COR-L47 (cell line): Measurements from ENCODE around the gene CDH18.

ENCODE experiments used
- DNase-seq: peaks from one replicate; lab custom pipeline; 2025; lab: John Stamatoyannopoulos, UW

The CDH18 gene, protein sequence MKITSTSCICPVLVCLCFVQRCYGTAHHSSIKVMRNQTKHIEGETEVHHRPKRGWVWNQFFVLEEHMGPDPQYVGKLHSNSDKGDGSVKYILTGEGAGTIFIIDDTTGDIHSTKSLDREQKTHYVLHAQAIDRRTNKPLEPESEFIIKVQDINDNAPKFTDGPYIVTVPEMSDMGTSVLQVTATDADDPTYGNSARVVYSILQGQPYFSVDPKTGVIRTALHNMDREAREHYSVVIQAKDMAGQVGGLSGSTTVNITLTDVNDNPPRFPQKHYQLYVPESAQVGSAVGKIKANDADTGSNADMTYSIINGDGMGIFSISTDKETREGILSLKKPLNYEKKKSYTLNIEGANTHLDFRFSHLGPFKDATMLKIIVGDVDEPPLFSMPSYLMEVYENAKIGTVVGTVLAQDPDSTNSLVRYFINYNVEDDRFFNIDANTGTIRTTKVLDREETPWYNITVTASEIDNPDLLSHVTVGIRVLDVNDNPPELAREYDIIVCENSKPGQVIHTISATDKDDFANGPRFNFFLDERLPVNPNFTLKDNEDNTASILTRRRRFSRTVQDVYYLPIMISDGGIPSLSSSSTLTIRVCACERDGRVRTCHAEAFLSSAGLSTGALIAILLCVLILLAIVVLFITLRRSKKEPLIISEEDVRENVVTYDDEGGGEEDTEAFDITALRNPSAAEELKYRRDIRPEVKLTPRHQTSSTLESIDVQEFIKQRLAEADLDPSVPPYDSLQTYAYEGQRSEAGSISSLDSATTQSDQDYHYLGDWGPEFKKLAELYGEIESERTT

DNA sequence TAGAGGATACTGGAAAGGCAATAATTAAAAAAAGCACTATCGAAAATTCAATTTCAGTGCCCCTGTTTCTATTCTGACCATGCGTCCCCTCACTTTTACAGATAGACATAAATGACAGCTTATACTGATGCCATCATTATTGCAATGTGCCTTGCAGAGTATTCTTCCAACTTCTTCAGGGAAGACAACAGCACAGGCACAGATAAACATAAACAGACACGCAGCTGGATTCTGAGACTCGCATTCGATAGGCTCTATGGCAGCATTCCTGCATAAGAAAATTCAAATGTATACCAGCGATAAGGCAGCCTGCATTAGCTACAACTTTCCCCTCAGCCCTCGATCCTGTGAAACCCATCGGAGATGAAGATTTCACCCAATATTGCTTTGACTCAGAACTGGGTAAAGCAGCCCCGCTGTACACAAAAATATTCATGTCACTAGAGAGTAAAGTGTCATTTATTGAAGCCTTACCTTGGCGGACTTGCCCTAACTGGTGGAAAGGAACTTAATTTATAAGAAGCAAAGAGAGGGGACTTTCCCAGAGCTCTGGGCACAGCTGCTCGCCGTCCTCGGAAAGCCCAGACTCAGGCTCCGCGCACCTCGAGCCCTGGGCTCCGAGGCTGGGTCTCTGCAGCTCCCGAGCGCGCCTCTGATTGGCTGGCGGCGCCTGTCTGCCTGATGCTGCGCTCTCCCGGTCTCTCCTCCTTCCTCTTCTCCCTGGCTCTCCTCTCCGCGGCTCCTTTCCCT lies at the start of gene CDH18:
Gene CDH18, minus strand, starts transcription at position 589 of the 750 bp plus-strand sequence. CDS start 149,214 bp downstream, outside the sequence.
- DNase-seq = peak; percentile 58

DNA sequence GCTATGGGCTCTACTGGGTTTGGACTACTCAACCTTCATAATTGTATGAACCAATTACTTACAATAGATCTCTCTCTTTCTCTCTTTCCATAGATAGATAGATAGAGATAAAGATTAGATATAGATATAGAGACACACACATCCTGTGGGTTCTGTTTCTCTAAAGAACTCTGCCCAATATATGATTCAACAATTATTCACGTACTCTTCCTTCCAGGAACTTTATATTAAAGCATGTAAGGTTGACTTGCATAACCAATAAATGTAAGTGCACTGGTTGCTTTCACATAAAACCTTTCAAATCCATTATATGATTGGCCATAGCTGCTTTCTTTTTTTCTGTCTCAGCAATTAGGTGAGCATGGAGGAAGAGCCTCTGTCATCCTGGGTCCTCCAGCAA lies 46.7 kb upstream of the CDH18 start:
- no peak for DNase-seq

DNA sequence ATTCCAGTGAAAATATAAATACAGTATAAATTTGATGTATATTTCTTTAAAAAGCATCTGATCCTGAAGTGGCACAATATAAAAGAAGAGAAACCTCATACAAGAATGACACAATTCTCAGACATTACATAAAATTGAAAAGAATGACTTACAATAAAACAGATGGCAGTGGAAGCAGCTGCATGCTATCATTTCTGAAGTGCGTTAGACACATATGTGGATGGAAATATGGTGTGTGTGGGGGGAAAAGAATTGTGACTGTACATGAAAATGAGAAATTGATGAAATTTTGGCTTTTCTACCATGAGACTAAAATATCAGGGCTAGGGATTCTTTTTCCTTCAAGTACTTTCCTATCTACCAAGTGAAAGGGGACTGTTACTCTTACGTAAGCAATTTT lies 45.9 kb upstream of the CDH18 start:
- no peak for DNase-seq

DNA sequence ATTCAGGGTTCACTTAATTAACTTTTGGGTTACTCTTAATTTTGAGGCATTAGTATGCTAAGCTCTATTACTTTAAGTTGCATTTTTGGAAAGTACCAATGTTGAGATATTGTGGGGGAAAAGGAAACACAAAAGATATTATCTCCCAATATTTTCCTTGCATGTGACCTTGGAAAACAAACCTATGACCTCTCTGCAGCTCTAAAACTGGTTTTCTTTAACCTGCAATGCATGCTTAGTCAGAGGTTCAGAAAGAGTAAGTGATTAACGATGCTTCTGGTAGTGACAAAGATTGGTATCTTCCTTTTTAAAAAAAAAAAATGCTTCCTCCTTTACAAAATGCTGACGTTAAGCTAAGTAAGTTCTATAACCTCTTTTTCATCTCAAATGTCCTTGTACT lies 44.9 kb upstream of the CDH18 start:
- DNase-seq = no peak

DNA sequence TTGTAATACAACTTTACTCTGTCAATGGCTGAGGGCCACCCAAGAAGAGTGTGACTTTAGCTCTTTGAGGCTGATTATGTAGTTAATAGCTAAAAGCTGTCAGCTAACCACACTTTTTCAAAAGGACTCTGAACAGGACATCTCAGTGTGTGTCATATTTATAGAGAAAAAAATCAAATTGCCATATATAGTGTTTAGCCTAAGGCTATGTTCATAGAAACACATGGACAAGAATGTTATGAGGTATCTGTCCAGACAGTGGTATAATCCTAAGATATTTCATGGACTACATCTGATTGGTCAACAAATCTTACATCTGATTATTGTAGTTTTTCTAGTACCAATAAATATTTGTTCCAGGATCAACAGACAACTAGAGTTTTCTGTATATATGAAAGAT lies 42.1 kb upstream of the CDH18 start:
- DNase-seq = no peak

DNA sequence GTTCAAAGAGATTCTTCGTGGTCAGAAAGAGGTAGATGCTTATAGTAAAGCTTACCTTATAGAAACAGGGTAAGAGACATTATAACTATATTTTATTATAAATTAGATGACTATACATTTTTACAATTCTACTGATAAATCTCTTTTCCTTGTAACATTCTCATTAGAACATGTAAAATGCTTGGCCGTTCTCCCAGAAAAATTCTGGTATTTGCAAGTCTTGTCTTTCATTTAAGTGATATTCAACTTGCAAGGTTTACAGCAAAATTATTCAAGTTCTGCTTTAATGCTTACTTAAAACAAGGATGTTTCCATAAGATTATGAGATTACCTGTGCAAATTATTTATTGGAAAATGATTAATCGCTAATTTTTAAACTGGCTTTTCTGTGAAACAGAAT lies 41.3 kb upstream of the CDH18 start:
- DNase-seq = no peak

DNA sequence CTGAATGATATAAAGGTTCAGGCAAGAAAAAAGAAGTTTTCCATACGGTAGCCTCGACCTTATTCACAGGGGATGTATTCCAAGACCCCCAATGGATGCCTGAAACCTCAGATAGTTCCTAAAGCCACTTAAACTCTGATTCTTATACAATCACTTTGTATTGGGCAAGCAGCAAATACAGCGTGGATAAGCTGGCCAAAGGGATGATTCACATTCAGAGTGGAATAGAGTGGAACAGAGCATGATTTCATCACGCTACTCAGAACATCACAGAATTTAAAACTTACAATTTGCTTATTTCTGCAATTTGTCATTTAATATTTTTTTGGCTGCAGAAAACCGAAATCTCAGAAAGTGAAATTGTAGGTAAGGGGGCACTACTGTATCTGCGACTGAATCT lies 40.5 kb upstream of the CDH18 start:
- no peak for DNase-seq

DNA sequence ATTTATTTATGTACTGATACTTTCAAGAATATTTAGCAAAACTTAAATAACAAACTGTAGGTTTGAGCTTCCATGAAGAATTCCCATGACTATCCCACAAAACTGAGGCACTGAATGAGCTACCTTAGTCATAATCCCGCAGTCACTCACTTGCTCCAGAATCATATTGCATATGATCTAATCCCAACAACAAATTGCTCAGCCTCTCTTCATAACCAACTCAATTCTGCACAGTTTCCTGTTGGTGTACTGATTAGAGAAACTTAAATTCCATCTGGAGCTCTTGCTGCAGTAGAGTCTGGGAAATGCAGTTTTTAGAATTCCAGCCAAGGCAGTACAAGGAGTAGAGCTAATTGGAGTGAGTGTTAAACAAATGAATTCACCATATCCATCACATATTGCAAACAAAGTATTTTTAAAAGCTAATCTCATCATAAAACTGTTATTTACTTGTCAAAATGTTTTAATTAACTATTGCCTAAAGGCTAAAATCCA lies 35.7 kb upstream of the CDH18 start:
- DNase-seq = no peak

DNA sequence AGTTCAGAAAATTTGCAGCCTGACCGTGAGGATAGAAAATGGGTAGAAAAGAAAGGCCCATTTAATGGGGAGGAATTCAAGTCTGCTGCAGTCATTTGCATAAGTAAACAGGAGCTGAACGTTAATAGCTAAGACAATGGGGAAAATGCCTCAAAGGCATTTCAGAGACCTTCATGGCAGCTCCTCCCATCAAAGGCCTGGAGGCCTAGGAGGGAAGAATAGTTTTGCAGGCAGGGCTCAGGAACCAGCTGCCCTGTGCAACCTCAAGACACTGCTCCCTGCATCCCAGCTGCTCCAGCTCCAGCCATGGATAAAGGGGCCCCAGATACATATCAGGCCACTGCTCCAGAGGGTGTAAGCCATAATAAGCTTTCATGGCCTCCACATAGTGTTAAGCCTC lies 32.2 kb upstream of the CDH18 start:
- no peak for DNase-seq

DNA sequence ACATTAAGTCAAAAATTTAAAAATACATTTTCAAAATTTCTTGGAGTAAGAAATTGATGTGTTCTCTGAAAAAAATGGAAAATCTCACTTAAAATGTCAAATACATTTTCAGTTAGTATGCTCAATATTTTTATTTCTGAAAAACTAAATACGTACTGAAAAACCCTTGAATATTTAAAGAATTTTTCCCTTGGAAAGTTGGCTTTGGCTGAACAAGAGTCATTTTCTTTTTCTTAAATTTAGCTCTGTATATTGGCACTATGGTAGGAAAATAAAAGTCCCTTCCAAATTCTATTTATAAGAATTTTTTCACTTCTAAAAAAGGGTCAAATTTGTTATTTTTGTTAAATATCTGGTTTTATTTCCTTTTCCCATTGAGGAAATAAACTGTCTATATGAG lies 29.0 kb upstream of the CDH18 start:
- DNase-seq = no peak

DNA sequence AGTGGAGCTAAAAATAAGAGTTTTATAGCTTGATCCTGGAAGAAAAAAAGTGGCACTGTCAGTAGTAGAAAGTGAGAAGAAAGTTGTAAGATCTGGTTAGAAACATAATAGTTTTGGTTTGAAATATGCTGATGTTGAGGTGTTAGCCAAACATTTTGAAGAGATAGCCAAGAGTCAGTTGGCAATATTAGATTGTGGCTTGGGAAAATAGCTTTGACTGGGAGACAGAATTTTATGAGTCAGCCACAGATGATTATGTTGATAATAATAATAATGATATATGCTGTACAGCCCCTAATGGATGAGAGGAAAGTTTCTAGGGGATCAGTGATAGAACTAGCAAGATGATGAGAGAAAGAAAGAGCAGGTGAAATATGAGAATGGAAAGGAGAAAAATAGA lies 12.4 kb upstream of the CDH18 start:
- no peak for DNase-seq

DNA sequence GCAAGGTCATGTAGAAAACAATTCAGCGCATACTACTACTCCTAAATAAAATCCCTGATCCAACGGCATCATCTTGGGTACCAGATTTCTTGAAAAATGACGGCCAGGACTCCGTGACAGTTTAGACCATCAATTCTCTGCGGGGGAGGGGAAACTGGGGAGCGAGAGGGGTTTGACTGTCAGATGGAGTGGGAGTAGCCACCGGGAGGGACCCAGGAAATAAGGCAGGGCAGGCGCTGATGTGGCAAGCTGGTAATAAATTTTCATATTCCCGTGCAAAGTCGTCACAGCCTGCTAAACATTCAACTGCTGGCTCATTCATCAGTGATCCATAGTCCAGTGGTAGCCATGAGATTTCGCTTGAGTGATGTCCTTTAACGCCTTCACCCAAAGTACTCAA lies 457 bp upstream of the CDH18 start:
- DNase-seq = no peak

DNA sequence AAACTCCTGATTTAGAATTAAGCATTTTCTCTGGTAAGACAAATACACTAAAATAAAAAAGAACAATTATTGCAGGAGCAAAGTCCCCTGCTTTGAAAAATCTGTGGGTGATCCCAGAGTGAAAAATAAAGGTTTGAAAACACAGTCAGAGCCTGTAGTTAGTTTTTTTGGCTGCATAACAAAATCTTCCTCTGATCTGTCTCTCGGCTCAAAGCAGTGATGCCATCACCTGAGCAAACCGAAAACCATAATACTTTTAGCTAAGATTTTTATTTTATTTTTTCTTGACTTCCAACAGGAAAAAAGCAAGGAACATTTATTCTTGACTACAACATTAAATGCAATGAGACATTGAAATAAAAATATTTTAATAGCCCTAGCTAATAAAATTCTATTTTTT lies 1.2 kb downstream of the CDH18 start:
- no peak for DNase-seq

DNA sequence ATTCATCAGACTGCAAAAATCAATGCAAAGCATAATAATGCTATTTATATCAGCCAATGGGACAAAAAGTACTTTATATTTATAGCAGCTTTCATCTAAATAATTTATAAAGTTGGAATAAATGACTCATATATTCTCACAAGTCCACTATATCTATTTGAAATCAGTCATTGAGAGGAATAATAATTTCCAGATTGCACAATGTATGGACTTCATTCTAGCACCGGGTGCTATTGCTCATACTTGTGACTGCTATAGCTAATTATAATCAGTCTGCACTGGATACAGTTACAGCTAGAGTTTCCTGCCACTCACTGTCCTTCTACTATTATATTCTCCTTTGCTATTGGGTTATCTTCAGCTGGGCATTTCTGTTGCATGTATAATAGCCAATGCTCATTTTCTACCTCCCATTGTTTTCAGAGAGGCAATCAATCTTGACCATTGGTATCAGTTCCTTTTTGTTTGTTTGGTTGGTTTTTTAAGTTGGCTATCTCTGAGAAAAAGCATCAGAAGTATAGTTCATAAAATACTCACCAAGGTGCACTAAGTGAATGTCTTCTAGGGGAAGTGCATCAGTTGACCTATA lies 1.9 kb downstream of the CDH18 start:
- DNase-seq = no peak

DNA sequence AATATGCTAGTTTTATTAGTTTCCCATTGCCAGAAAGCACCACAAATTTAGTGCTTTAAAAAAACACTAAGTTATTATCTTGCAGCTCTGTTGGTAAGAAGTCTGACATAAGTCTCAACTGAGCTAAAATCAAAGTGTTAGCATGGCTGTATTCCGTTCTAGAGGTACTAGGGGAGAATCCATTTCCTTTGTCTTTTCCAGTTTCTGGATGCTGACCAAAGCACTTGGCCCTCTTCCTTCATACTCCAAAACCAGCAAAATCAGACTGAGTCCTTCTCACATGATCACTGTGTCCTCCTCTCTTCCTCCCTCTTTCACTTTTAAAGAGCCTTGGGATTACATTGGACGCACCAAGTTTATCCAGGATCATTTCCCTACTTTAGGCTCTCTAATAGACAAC lies 9.5 kb downstream of the CDH18 start:
- DNase-seq = no peak

DNA sequence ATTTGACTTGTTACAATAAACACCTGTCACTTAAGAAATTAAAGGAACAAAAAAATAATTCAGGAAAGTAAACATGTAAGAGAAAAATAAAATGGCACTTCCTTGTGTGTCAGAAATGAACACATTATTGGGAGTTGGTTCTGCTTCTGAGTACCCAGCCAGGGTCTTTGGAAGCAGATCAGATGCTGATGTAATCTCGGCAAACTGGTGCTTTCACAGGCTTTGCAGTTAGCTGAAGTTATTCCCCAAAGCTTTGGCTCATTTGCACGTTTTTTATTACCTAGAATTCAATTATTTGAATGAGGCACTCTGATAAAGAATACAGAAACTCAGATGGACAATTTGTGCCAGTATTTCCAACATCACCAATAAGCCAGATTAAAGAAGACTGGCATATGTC lies 10.9 kb downstream of the CDH18 start:
- DNase-seq = no peak

DNA sequence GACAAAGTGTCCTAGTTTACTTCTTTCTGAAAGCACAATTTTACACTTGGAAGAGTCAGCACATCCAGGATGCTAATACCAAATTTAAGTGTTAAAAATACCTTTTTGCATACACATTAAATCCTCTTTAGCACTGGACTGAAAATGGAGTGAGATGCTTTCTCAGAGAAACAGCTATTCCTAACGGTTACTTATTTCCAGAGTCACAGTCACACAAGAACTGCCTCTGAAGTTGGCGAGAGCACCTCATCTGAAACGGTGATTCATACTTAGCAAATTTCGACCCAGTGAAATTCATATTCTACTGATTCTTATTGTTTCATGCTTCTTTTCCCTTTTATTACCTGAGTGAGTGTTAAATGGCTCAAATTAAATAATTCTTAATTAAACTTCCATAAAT lies 12.2 kb downstream of the CDH18 start:
- no peak for DNase-seq

DNA sequence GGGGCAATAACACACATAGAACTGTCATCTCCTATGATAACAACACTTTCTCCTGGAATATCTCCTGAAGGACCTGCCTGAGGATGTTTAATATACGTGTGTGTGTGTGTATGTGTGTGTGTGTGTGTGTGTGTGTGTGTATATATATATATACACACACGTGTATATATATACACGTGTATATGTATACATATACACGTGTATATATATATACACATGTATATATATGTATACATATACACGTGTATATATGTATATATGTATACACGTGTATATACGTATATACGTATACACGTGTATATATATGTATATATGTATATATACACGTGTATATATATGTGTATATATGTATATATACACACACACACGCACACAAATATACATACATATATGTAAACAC lies 27.5 kb downstream of the CDH18 start:
- no peak for DNase-seq

DNA sequence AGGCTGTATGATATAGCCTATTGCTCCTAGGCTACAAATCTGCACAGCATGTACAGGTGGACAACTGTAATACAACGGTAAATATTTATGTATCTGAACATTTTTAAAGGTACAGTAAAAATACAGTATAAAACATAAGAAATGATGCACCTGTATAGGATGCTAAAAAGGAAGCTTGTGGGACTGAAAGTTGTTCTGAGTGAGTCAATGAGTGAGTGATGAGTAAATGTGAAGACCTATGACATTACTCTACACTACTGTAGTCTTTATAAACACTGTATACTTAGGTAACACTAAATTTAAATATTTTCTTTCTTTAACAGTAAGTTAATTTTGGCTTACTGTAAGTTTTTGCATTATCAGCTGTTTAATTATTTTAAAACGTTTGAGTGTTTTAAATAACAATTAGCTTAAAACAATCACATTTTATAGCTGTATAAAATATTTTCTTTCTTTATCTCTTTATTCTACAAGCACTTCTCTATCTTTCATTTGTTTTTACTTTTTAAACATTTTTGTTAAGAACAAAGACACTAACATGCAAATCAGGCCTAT lies 28.1 kb downstream of the CDH18 start:
- DNase-seq = no peak

DNA sequence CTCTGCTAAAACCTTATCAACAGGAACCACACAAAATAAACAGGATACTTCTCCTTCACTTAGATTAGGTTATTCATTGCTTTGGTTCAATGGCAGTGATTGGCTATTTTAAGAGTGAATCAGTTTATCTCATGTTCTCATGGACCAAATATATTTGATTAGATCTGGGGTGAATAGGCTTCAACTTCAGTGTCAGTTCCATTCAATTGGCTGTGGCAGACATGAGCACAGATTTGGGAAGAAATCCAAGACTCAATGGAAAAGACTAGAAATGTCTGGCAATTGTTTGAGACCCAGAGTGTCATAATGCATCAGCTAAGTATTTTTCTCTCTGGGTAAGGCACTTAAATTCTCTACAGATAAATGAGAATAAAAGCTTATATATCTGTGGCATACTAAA lies 37.1 kb downstream of the CDH18 start:
- DNase-seq = no peak

DNA sequence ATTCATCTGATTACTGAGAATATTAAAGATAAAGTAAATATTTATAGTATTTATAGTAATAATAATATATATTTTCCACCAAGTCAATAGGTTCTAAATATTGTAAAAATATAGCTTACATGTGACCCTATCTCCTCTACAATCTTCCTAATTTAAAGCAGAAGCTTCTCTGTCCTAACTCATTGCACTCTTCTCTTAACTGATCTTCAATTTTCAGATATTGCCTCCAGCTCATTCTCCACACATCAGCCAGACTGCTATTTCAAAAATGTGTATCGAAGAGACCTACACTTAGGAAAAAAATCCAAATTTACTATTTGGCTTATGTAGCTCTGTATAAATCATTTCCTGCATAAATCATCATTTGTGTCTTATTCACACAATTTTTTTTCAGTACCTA lies 47.8 kb downstream of the CDH18 start:
- DNase-seq = no peak

DNA sequence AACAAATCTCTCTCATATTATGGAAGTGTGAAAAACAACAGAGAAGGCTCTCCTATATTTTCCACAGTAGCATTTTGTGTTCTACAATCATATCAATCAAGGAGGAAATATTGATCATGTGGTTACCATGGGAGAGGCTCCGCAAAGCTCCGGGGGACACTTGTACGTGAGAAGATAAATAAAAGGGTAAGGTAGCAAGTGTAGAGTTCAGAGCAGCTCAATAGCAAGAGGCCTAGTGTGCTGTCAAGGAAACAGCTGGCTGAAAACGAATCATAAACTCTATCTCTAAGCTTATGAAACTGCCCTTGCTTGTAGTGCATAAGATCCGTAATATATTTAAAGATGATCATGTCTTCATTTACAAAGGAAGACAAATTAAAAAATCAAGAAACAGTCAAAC lies 57.5 kb downstream of the CDH18 start:
- no peak for DNase-seq
